Hematopoietic multipotent progenitor cell treated with erythropoietin and hydrocortisone succinate and interleukin-3 and kit ligand, for 6 days (in vitro differentiated cells): Measurements from ENCODE around the gene ADCY3.
"Not testable (repeated sequence)": the region's sequence is repeated elsewhere in the genome, so short reads cannot be mapped to it uniquely, and the experiment has no call there.

Experiments used
- DNase-seq: peaks from one replicate; pipeline ENCODE4 v3.0.0-alpha.2; 2015

ADCY3 gene

GRCh38 chr2:24842081-24843050, 77.7 kb downstream of the ADCY3 start:
- no peak for DNase-seq

GRCh38 chr2:24840962-24841945, 78.8 kb downstream of the ADCY3 start:
- DNase-seq = no peak

GRCh38 chr2:24840164-24840869, 79.7 kb downstream of the ADCY3 start:
- no peak for DNase-seq

- DNase-seq = no peak
Observed at GRCh38 chr2:24839729-24840128, 80.3 kb downstream of the ADCY3 start.

GRCh38 chr2:24838541-24838940, 81.5 kb downstream of the ADCY3 start:
- DNase-seq = no peak

- DNase-seq = no peak
Observed at GRCh38 chr2:24837996-24838513, 82.0 kb downstream of the ADCY3 start.

GRCh38 chr2:24836706-24837105, 83.3 kb downstream of the ADCY3 start:
- no peak for DNase-seq

GRCh38 chr2:24836206-24836605, 83.8 kb downstream of the ADCY3 start:
- DNase-seq = no peak

GRCh38 chr2:24835411-24835810, 84.6 kb downstream of the ADCY3 start:
- not testable (repeated sequence) for DNase-seq

- no peak for DNase-seq
Observed at GRCh38 chr2:24834733-24835395, 85.2 kb downstream of the ADCY3 start.

GRCh38 chr2:24833821-24834732, 86.0 kb downstream of the ADCY3 start:
- no peak for DNase-seq

- DNase-seq = no peak
Observed at GRCh38 chr2:24832931-24833701, 86.9 kb downstream of the ADCY3 start.

- DNase-seq = no peak
Observed at GRCh38 chr2:24832521-24832920, 87.5 kb downstream of the ADCY3 start.

- no peak for DNase-seq
Observed at GRCh38 chr2:24832073-24832461, 88.0 kb downstream of the ADCY3 start.

GRCh38 chr2:24831221-24832072, 88.6 kb downstream of the ADCY3 start:
- DNase-seq = no peak

GRCh38 chr2:24830786-24831185, 89.3 kb downstream of the ADCY3 start:
- DNase-seq = no peak

GRCh38 chr2:24830351-24830750, 89.7 kb downstream of the ADCY3 start:
- no peak for DNase-seq

GRCh38 chr2:24828238-24828996, 91.6 kb downstream of the ADCY3 start:
- no peak for DNase-seq
